ENCODE measurements around the gene SSBP4. TPM values are rescaled to one million over a fixed set of nuclear protein-coding genes. Genes with fewer than 3 reads are reported as not detected.
A peak's percentile ranks its signal among the peaks of the same experiment; 100 is the strongest.

SSBP4 gene
- total RNA-seq, 1 donor from 2014 or later, result 233 TPM

GRCh38 chr19:18460900-18461299 is 41.7 kb downstream of the SSBP4 start:
- H3K36me3 ChIP-seq, result peaks cover 17 to 57% of the 10 kb centered on the region in 2 donors
- no peaks in the 10 kb centered on the region for H3K9me3 ChIP-seq
- H3K4me1 ChIP-seq, result peaks cover 21 to 59% of the 10 kb centered on the region in 2 donors
- H3K27ac ChIP-seq, result peak overlapping the region; percentile 81 to 92
- H3K27me3 ChIP-seq, result no peaks in the 10 kb centered on the region
- no peak for TF ChIP-seq CTCF (IDR thresholded peaks at IDR 0.05)
- DNase-seq (ENCODE audit: low spot score in 2 of 2), result no peak
- intact Hi-C loops (cut with DNase I), result loop anchor here (1.0 to 5.0 kb wide), 3 partner anchors 41 to 98 kb away; partner anchors contain the start of gene ELL
- no peak overlapping the region for H3K4me3 ChIP-seq

GRCh38 chr19:18461471-18461870 is 42.3 kb downstream of the SSBP4 start:
- H3K9me3 ChIP-seq, result no peaks in the 10 kb centered on the region
- H3K4me1 ChIP-seq, result peaks cover 21 to 63% of the 10 kb centered on the region in 2 donors
- no peak overlapping the region for H3K4me3 ChIP-seq
- peak overlapping the region; percentile 81 to 92 for H3K27ac ChIP-seq
- no peak for TF ChIP-seq CTCF (IDR thresholded peaks at IDR 0.05)
- no peak for DNase-seq (ENCODE audit: low spot score in 2 of 2)
- intact Hi-C loops (cut with DNase I), result loop anchor here (2.0 to 5.0 kb wide), 2 partner anchors 41 to 97 kb away; no protein-coding TSS in a partner anchor
- no peaks in the 10 kb centered on the region for H3K27me3 ChIP-seq
- peaks cover 17 to 51% of the 10 kb centered on the region in 2 donors for H3K36me3 ChIP-seq

- intact Hi-C loops (cut with DNase I), result loop anchor here (5.0 kb wide), 1 partner anchor 38 kb away; no protein-coding TSS in a partner anchor
- H3K27ac ChIP-seq, result peak overlapping the region; percentile 89 to 94
- H3K36me3 ChIP-seq, result peaks cover 13 to 30% of the 10 kb centered on the region in 2 donors
- peak; percentile 71 to 93 for DNase-seq (ENCODE audit: low spot score in 2 of 2)
- no peaks in the 10 kb centered on the region for H3K9me3 ChIP-seq
- H3K4me3 ChIP-seq, result no peak overlapping the region
- no peaks in the 10 kb centered on the region for H3K27me3 ChIP-seq
- H3K4me1 ChIP-seq, result peaks cover 23 to 67% of the 10 kb centered on the region in 2 donors
- TF ChIP-seq CTCF (IDR thresholded peaks at IDR 0.05), result no peak
Measured at GRCh38 chr19:18464646-18465045, 45.4 kb downstream of the SSBP4 start.

- Histone ChIP-seq H3K27me3 (no peaks in the 10 kb centered on the region), H3K4me3 (no peak overlapping the region), H3K4me1 (peaks cover 25 to 69% of the 10 kb centered on the region in 2 donors), H3K9me3 (no peaks in the 10 kb centered on the region), H3K27ac (peak overlapping the region; percentile 89 to 94), H3K36me3 (peaks cover 13 to 28% of the 10 kb centered on the region in 2 donors)
- TF ChIP-seq CTCF (IDR thresholded peaks at IDR 0.05), result no peak
- no peak for DNase-seq (ENCODE audit: low spot score in 2 of 2)
- intact Hi-C loops (cut with DNase I), result no loop called here
Measured at GRCh38 chr19:18465214-18465963, 46.2 kb downstream of the SSBP4 start.

DNA sequence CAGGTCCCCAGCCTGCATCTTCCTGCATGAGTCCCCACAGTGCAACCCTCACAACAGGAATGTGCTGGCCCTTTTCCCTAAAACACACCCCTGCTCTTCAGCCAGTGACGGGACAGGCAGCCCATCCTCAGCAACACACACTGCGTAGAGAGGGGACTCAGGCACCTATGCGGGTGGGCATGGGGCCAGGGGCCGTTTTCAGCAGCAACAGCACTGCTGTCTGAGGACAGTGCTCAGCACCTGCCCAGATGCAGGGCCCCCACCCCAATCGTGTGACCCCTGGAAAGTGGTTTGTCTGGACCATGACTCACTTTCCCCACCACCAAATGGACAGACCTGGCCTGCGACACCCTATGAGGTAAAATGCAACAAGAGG is 46.8 kb downstream of the SSBP4 start:
- no peaks in the 10 kb centered on the region for H3K9me3 ChIP-seq
- peaks cover 21 to 63% of the 10 kb centered on the region in 2 donors for H3K4me1 ChIP-seq
- H3K27ac ChIP-seq, result peak overlapping the region; percentile 89 to 94
- no peak for TF ChIP-seq CTCF (IDR thresholded peaks at IDR 0.05)
- intact Hi-C loops (cut with DNase I), result no loop called here
- no peak overlapping the region for H3K4me3 ChIP-seq
- no peaks in the 10 kb centered on the region for H3K27me3 ChIP-seq
- peaks cover 12 to 28% of the 10 kb centered on the region in 2 donors for H3K36me3 ChIP-seq
- DNase-seq (ENCODE audit: low spot score in 2 of 2), result no peak
